Measurements from ENCODE around the gene UGCG. TPM values are rescaled to one million over a fixed set of nuclear protein-coding genes. Genes with fewer than 3 reads are reported as not detected.
A peak's percentile ranks its signal among the peaks of the same experiment; 100 is the strongest.

UGCG gene
- total and polyA plus RNA-seq, 10 of the 15 experiments (the other 5 are each of a cell fraction or from before 2014, with no cell fraction given): 21.7 to 96.6 (median 48.9) TPM

- intact Hi-C loops (cut with micrococcal nuclease; ENCODE audit: unreplicated experiment): no loop called here
- DNase-seq (ENCODE audit: low read depth, low spot score) (peak; percentile 17), FAIRE-seq (peak; percentile 89), ATAC-seq (peak; percentile 76)
- 43% methylated on average over 3 of the region's 3 CpGs for WGBS (ENCODE audit: insufficient coverage, insufficient replicate concordance, low lambda C conversion rate, missing lambda C conversion rate)
- no peak overlapping the region for H3K27ac ChIP-seq (ENCODE audit: control insufficient read depth, insufficient read depth)
- ChIA-PET SMC1A (ENCODE audit: uncharacterized antibody, unreplicated experiment) (interaction anchor here (0.5 to 1.9 kb wide), 4 partner anchors 9 to 204 kb away, joined by 3 to 4 read pairs (median 3); no protein-coding TSS in a partner anchor), CTCF (interaction anchor here (1.0 kb wide), 1 partner anchor 203 kb away, joined by 6 read pairs; no protein-coding TSS in a partner anchor), POLR2A (no interaction called here), RAD21 (ENCODE audit: unreplicated experiment) (interaction anchor here (1.5 kb wide), 1 partner anchor 112 kb away, joined by 4 read pairs; no protein-coding TSS in a partner anchor)
- in situ Hi-C loops (cut with MboI): no loop called here
- H3K4me1 ChIP-seq (ENCODE audit: control insufficient read depth, insufficient read depth, low read length): peaks cover 8% of the 10 kb centered on the region
- no peak overlapping the region for H3K4me3 ChIP-seq
- H4K20me1 ChIP-seq (ENCODE audit: control insufficient read depth, insufficient read depth): no peaks in the 10 kb centered on the region
- no peaks in the 10 kb centered on the region for H3K79me2 ChIP-seq (ENCODE audit: control insufficient read depth, insufficient read depth, low read length)
- no peak overlapping the region for H3K9ac ChIP-seq (ENCODE audit: control insufficient read depth, insufficient read depth, low read length)
- H3K9me3 ChIP-seq (replicated peaks; ENCODE audit: control insufficient read depth, insufficient read depth, low read length): no peaks in the 10 kb centered on the region; the same call in 2 of the 3 replicates
- no peaks in the 10 kb centered on the region for H3K36me3 ChIP-seq (ENCODE audit: control insufficient read depth in 2 of 2, insufficient read depth in 2 of 2, low read length in 1 of 2)
- no peaks in the 10 kb centered on the region for H3K27me3 ChIP-seq (replicated peaks in 1 of 2; ENCODE audit: control insufficient read depth in 2 of 2, insufficient read depth in 2 of 2, low read length in 1 of 2)
- H3K4me2 ChIP-seq (ENCODE audit: control insufficient read depth, insufficient read depth): no peak overlapping the region
- H2AFZ ChIP-seq (ENCODE audit: control insufficient read depth, low read depth, low read length): no peak overlapping the region
- BruUV-seq (replicated peaks): no TSS peak
- no peak for TF ChIP-seq MAX (IDR thresholded peaks at IDR 0.05; ENCODE audit: low read depth, low read length)
- no peak for TF ChIP-seq SMAD5 (IDR thresholded peaks at IDR 0.05; ENCODE audit: low read depth)
- no peak for TF ChIP-seq POLR2A (IDR thresholded peaks at IDR 0.05; ENCODE audit: low read depth, low read length)
- TF ChIP-seq ZBTB40 (IDR thresholded peaks at IDR 0.05; ENCODE audit: borderline replicate concordance): no peak
- no peak for TF ChIP-seq EP300 (IDR thresholded peaks at IDR 0.05; ENCODE audit: borderline replicate concordance in 1 of 2, control insufficient read depth in 1 of 2, low read depth in 2 of 2, low read length in 2 of 2)
- TF ChIP-seq IKZF2 (IDR thresholded peaks at IDR 0.05): peak in 1 of 2 experiments; percentile 38; a peak in 2 of 4 replicates
- no peak for TF ChIP-seq TCF3 (IDR thresholded peaks at IDR 0.05; ENCODE audit: borderline replicate concordance, insufficient read depth, low read depth, low read length)
- TF ChIP-seq IRF4 (IDR thresholded peaks at IDR 0.05; ENCODE audit: low read depth, low read length): peak; percentile 60; the same call in 1 of the 2 replicates
- TF ChIP-seq ATF2 (IDR thresholded peaks at IDR 0.05; ENCODE audit: low read length): peak; percentile 78
- TF ChIP-seq YY1 (IDR thresholded peaks at IDR 0.05; ENCODE audit: low read depth, low read length): no peak
- TF ChIP-seq NR2C1 (IDR thresholded peaks at IDR 0.05): no peak
- TF ChIP-seq SUZ12 (IDR thresholded peaks at IDR 0.05; ENCODE audit: unreplicated experiment): no peak
- no peak for TF ChIP-seq TCF7 (IDR thresholded peaks at IDR 0.05; ENCODE audit: borderline replicate concordance)
- TF ChIP-seq ESRRA (IDR thresholded peaks at IDR 0.05; ENCODE audit: low read length): no peak
- peak; percentile 56; the same call in 1 of the 2 replicates for TF ChIP-seq MEF2A (IDR thresholded peaks at IDR 0.05; ENCODE audit: insufficient read depth, low read depth, low read length)
- no peak for TF ChIP-seq IRF3 (IDR thresholded peaks at IDR 0.05)
- TF ChIP-seq NR2F1 (conservative IDR thresholded peaks at IDR 0.05): peak; percentile 63
These were observed 25.7 kb upstream of the UGCG start for GRCh38 chr9:111870774-111871498.

Measured in GM12878 (cell line).